T-helper 9 cell (primary cell): ENCODE data around the gene MSANTD3.
"Not testable (repeated sequence)": the region's sequence is repeated elsewhere in the genome, so short reads cannot be mapped to it uniquely, and the experiment has no call there.

Experiments
- DNase-seq: peaks from one replicate; pipeline ENCODE4 v3.0.0-alpha.2; 2020

Gene MSANTD3

GRCh38 chr9:100430286-100430940 lies 3.5 kb downstream of the MSANTD3 start:
- DNase-seq = no peak

DNA sequence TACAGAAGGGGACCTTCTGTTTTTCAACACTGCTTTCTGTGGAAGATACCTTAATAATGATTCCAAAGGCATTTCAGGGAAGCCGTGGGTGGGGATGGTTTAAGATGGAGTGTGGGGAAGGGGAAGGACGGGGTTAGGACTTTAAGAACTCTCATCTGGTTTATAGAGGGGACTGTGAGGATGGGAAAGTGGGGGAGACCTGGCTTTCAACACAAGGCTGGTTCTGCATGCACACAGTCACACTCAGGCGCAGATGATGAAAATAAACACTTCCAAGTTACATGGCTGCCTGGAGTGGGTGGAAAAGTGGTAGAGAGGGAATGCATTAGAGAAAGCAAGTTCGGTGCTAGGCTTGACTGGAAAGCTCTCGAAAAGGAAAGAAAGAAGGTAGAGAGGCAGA lies 4.9 kb downstream of the MSANTD3 start:
- no peak for DNase-seq

- DNase-seq = no peak
These were observed 5.8 kb downstream of the MSANTD3 start for GRCh38 chr9:100432736-100433135.

DNA sequence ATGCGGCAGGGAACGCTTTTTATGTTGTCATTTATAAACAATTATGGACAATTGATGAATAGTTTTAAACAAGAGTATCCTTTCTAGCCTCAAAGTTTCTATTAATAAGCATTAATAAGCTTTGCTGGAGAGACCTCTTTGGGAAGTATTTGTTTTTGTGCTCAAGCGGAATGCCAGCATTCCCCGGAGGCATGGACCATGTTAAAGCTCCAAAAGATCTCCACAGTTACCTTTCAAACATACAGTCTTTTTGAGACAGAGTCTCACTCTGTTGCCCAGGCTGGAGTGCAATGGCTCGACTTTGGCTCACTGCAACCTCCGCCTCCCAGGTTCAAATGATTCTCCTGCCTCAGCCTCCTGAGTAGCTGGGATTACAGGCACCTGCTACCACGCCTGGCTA lies 9.6 kb downstream of the MSANTD3 start:
- no peak for DNase-seq

DNA sequence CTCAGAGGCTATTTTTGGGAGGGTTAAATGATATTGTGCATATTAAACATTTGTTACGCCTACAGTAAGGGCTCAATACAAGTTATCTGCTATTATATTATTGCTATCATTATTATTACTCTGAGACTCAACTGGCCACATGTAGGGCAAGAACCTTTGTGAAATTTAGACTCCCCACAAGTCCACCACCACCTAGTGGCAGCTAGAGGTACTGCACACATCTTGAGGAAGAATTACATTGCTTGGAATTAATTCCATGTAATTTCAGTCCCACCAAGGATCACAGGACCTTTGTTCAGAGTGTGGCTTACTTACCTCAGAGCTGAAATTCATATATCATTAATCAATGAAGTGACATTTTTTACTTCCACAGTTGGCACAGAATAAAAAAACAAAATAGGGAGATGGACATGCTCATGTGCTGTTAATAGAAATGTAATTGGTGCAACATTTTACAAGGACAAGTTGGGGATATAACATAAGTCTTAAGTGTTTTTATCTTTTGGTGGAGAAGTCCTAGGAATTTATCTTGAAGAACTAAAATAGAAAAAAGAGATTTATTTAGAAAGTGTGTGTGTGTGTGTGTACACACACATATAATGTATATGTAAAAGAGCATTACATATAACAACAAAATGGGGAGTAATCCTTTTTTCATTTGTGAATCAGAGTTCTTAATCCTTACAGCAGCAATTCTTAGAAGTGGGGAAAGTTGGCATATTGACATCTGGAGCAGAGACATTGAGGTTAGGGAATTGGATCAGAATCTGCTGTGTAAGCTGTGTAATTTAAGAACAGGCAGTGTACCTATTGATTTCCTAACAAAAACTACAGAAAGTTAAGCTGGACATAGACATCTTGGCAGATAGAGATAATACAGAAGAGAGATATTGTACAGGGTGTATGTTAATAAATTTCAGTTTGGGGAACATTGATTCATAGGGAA lies 11.2 kb downstream of the MSANTD3 start:
- DNase-seq = peak; percentile 64

DNA sequence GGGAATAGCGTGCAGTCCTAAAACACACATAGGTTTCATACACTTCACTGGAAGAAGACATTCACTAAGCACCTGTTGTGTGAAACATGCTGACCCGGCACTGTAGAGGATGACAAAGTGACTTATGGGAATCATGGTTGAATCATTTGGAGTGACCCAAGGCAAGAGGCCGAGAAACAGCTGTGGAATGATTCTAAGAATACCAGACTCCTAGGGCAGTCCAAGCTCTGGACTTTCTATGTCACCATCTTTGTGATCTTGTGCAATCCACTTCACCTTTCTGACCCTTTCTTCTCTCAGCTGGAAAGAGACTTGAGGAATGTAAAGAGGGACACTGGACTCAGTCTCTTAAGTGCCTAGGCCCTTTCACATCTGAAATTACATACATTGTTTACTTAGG lies 13.1 kb downstream of the MSANTD3 start:
- DNase-seq = no peak

DNA sequence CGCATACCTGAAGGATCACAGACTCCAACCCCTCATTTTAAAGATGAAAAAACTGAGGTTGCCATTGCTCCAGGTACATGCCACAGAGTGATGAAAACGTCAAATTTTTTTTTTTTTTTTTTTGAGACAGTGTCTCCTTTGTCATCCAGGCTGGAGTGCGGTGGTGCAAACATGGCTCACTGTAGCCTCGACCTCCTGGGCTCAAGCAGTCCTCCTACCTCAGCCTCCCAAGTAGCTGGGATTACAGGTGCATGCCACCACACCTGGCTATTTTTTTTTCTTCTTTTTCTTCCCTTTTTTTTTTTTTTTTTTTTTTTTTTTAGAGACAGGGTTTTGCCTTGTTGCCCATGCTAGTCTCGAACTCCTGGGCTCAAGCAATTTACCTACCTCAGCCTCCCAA lies 13.5 kb downstream of the MSANTD3 start:
- DNase-seq = not testable (repeated sequence)

DNA sequence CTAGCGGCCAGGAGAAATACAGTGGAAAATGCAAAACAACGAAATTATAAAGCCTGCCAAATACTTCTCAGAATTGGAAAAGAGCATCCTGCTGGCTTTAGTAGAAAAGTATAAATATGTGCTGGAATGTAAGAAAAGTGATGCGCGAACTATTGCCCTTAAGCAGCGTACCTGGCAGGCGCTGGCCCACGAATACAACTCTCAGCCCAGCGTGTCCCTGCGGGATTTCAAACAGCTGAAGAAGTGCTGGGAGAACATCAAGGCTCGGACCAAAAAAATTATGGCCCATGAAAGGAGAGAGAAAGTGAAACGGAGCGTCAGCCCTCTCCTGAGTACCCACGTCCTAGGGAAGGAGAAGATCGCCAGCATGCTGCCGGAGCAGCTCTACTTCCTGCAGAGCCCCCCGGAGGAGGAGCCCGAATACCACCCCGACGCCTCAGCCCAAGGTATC lies 15.0 kb downstream of the MSANTD3 start:
- DNase-seq = no peak

DNA sequence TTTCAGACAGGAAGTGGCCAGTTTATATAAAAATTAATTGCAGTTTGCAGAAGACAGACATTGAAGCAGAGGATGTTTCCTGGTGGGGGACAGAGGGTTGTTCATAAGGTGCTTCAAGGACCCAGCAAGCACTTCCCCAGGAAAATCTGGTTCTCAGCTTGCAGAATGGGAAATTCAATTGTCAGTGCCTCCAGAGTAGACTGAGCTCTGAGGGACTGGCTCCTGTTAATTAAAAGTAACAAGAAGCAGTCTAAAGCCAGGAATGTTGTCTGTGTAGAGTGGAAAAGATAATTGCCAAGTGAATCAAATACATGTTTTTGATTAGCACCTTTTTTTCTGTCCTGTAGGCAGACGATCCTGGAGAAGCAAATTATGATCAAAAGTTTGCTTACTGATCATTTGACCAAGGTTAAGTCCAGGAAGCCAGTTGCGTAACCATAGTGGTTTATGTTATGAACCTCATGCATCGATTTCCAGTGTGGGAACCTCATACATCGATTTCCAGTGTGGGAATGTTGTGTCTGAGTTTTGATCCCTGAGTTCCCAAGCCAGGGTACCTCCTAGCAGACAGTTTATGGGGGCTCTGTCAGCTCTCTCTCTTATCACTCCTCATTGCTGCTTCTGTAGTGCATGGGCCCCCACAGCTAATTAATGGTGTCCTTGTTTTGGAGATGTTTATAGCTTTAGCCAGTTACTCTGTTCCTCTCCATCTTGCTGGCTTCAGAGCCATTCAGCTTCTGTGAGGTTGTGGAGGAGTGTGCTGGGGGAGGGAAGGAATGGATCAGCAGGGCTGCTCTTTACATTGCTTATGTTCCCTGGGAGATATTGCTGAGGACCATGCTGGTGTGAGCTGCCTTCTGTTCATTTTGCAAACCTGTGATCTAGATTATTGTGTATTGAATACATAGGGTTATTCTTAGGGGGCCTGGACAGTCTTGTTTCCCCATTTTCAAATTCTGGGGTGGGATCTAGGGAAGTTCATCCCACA lies 17.1 kb downstream of the MSANTD3 start:
- DNase-seq = no peak

GRCh38 chr9:100445161-100445902 lies 18.4 kb downstream of the MSANTD3 start:
- DNase-seq = no peak

- no peak for DNase-seq
These were observed 19.1 kb downstream of the MSANTD3 start for GRCh38 chr9:100445903-100446549.

DNA sequence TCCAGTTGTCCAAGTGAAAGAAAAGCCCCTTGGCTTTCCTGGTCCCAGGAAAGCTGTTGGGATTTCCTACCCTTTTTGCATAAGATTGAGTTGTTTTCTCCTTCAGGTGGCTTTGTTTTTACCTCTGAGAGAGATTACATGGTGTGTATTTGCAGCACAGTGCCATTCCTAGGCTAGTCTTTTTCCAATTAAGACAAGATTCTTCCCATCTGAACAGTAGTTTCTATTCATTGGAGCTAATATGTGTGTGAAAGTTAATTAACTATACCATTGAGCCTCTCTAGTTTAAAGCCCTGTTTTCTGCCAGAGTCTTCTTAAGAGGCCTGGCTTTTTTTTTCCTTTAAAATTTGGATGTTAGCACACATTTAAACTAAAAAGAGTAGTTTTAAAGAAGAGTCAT lies 20.1 kb downstream of the MSANTD3 start:
- DNase-seq = no peak

GRCh38 chr9:100448266-100448665 lies 21.3 kb downstream of the MSANTD3 start:
- no peak for DNase-seq

DNA sequence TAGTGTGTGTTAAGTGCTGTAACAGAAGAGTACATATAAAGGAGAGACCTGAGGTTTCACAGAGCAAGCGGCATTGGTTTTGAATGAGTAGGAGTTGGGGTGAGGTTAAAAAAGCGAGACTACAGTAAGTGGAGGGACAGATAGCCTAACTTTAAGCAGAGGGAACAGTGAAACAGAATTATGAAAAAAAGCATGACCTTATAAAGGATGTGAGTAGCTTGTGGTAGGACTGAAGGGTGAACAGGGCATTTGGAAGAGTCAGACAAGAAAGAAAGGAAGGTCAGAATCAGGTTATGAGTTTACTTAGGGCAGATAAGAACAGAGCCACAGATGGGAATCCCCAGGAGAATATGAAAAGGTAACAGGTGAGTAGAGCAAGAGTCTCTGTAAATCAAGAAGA lies 22.5 kb downstream of the MSANTD3 start:
- DNase-seq = no peak

- no peak for DNase-seq
These were observed 26.0 kb downstream of the MSANTD3 start for GRCh38 chr9:100452894-100453293.

DNA sequence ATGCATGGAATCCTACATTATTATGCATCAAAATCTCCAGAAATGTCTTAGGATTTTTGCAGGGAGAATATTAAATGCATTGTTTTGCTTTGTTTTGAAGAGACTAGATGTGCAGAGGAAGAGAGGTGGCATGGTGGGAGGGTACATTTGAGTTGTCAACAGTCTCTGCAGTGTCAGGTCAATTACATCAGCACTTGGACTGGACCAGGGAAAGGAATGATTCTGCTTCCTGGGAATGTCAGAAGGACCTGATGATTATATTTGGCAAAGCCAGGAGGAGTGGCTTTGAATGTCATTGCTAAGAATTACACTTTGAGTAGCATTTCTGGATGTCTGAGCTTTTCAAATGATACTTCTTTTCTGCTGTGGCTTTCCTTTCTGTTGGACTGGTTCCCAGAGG lies 28.5 kb downstream of the MSANTD3 start:
- no peak for DNase-seq

- no peak for DNase-seq
These were observed 30.6 kb downstream of the MSANTD3 start for GRCh38 chr9:100457517-100457916.

DNA sequence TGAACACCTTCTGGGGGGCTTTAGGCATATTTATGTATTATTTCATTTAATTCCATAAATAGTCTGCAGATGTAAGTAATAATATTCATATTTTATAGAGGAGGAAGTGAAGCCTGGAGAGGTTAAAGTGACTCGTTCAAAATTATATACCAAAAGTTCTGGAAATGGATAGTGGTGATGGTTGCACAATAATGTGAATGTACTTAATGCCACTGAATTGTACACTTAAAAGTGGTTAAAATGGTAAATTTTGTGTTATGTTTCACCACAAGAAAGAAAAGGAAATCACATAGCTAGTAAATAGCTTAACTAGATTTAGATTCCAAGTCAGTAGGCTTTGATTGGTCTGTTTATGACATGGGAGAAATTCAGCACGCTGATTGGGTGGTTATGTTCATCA lies 33.0 kb downstream of the MSANTD3 start:
- no peak for DNase-seq

- no peak for DNase-seq
These were observed 38.3 kb downstream of the MSANTD3 start for GRCh38 chr9:100465274-100465673.

- no peak for DNase-seq
These were observed 38.8 kb downstream of the MSANTD3 start for GRCh38 chr9:100465761-100466160.

DNA sequence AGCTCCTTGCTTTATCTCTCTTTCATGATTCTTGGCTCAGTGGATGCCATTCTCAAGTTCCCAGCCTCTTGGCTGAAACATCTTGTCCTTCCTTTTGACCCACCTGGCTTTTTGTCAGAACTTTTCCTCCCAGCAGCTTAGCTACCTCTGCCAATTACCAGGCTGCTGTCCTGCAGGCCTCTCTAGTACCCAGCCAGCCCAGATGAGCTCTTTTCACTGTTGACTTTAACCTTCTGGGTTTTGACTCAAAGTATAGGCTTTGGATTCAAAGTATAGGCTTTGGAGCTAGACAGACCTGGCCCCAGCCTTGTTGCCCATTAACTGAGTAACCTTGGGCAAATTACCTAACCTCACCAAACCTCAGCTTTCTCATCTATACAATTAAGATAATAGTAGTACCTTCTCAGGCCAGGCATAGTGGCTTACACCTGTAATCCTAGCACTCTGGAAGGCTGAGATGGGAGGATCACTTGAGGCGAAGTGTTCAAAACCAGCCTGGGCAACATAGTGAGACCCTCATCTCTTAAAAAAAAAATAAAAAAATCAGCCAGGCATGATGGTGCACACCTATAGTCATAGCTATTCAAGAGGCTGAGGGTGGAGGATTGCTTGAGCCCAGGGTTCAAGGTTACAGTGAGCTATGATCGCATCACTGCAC lies 39.4 kb downstream of the MSANTD3 start:
- no peak for DNase-seq
